GM21576 (cell line): ENCODE measurements around the gene GGA1.

Experiments used
- ATAC-seq: cut with Tn5 transposase; IDR thresholded peaks from one replicate; pipeline ENCODE4 v1.9.1; 2021; ENCODE audit warnings: mild to moderate bottlenecking, moderate library complexity; ENCODE audit not compliant: unreplicated experiment

The GGA1 gene

DNA sequence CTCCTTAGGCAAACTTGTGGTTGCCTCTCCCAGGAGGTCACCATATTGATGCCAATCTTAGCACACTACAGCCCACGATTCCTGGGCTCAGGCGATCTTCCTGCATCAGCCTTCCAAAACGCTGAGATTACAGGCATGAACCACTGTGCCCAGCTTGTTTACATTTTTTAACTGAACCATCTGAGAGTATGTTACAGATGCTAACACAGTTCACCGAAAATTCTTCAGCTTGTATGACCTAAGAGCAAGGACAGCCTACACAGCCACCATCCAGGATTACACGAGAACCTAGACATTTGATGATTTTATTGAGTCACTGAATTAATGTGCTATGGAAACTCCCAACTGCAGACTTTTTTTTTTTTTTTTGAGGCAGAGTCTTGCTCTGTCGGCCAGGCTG is 61.0 kb downstream of the GGA1 start:
- ATAC-seq, result no peak

DNA sequence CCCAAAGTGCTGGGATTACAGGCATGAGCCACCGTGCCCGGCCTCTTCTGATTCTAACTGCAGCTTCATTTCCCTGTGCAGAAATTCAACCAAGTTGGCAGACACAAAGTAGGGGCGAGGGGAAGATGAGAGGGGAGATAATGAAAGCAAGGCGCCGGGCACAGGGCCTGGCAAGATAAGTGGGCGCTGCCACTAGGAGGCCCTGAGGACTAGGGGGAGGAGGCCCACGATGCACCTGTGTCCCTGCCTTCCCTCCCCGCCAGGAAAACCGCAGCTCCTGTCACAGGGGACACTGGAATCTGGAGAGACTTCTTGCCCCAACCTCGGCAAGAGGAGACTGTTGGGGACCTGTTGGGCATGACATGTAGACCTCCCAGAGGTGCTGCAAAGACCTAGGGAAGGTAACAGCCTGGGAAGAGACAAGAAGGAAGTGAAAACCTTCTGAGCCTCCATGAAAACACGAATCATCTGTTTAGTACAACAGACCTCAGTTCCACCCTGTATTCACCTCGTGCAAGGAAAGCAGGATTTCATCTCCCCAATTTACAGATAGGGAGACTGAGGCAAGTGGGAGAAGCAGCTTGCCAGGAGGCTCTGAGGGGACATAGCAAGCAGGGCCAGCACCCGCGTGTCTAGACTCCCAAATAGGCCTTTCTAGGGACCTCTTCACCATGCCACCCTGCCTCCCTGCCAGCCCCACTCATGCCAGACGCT is 63.7 kb downstream of the GGA1 start:
- ATAC-seq, result no peak

DNA sequence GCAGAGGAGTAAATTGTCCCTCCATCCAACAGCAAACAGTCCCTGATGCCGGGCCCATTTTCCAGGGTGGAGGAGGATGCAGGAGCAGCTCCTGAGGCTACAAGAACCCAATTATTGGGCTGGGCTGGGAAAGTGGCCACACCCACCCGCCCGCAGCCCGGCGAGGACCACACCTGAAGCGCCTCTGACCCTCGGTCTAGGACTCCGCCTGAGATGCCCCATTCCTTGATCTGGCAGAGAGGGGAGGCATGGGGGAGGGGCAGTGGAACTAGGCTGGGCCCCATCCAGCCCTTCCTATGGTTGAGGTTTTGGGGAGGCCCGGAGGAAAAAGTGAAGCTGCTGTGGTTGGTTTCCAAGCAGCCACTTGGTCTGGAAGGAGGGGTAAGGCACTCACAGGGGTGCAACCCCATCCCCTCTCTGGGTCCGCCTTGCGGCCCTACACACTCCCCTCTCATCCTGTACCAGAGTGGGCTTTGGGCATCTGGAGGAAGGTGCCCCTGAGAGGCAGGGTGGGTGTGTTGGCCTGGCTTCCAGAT is 64.4 kb downstream of the GGA1 start:
- ATAC-seq, result no peak

DNA sequence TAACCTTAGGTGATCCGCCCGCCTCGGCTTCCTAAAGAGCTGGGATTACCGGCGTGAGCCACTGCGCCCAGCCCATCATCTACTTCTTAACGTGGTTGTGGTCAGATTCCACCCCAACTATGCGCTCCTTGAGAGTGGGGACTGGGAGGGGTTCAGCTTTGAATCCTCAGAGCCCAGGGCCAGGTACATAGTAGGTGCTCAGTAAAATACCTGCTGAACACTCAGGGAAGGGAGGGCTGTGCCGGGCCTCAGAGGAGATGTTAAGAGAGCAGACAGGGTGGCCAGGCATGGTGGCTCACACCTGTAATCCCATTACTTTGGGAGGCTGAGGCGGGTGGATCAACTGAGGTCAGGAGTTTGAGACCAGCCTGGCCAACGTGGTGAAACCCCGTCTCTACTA is 65.6 kb downstream of the GGA1 start:
- ATAC-seq, result no peak

DNA sequence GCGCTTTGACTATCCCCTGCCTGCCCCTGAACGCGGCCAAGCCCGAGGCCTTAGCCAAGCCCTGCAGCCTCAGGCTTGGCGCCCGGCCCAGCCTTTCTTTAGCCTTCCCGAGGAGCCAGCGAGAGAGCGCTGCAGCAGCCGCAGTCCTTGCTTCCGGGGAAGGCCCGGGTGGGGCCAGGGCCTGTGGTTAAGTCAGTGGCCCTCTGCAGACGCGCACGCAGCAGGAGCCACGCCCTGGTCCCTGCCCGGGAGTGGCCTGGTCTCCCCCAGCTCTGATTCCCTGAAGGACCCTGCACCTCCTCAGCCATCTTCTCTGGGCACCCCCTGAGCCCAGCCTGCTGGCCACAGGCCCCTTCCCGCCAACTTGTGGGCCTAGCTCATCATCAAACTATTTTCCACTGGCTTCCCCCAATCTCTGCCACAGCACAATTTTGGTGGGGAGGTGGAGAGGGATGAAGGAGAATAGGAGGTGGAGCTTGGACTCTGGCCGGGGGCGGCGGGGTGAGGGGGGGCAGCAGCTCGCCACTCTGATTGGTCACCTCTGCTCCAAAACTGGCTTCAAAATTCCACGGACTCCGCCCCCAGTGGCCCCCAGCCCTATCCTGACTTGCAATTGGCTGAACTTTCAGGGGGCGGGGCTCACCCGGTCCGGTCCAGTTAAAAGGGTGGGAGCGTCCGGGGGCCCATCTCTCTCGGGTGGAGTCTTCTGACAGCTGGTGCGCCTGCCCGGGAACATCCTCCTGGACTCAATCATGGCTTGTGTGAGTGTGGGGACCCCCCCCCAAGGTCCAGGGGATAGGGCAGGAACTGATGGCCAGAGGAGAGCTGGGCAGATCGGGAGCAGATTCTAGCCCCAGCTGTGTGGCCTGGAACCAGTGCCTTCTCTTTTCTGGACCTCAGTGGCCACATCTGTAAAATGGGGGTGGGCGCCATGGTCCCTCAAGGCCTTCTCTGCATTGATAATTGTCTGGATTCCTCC is 66.6 kb downstream of the GGA1 start, which contains the start of gene LGALS1:
Gene LGALS1, plus strand, starts transcription at position 686 of the 979 bp plus-strand sequence. Its CDS starts 67 bp downstream, at position 753.
- peak; percentile 52 for ATAC-seq

DNA sequence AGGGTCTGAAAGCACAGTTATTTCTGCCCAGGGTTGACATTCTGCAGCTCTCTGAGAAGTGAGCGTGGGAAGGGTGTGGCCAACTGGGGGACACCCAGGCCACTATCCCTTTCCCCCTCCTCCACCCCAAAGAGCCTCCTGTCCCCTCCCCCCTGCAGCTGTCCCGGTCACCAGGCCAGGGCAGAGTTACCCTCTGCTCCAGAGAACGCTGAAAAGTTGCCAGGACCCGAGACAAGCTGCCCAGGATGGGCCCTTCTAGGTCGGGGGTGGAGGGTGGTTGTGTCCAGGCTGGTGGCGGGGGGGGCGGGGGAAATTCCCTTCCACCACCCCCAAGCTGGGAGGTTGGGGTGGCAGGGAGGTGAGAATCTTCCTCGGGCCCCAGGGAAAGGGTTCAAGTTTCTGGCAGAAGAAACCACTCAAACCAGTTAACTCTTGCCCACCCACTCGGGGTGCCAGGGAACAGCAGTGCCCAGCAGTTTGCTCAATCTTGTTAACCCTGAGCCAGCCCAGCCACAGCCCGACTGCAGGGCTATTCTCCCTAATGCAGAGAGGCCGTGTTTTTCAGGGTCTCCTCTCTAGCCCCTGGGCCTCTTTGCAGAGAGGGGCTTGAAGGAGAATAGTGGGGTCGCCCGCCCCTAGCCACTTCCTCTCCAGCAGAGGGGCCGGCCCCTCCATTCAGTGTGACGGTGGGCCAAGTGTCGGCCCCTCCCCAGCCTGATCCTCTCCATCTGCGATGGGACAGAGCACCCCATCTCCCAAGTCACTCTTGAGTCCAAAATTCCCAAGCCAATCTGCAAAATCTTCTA is 67.5 kb downstream of the GGA1 start:
- no peak for ATAC-seq

DNA sequence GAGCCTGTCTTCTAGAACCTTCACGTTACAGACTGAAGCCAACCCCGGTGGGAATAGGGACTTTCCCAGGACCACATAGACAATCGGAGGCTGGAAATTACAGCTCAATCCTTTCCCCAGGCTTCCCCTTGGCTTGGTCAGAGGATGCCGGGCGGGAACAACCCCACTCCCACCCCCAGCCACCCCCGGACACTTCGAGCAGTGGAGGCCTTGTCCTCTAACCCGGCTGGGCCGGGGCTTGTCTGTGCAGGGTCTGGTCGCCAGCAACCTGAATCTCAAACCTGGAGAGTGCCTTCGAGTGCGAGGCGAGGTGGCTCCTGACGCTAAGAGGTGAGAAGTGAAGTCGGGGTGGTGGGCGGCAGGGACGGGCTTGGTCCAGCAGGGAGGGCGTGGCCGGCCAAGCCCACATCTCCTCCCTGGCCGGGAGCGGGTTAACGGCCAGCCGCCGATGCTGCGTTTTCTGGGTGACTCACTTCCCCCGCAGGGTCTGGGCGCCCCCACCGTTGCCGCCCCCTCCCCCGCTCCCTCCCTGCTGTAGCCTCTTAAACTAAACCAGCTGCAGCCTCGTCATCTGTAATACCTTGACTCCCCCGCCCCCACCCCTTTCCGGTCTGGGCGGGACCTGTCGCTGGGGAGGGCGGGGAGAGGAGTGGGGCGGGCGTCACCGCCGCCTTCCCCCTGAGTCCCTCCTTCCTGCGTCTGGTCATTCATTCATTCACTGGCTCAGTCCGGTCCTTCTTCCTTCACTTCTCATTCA is 68.3 kb downstream of the GGA1 start:
- peak; percentile 34 for ATAC-seq

DNA sequence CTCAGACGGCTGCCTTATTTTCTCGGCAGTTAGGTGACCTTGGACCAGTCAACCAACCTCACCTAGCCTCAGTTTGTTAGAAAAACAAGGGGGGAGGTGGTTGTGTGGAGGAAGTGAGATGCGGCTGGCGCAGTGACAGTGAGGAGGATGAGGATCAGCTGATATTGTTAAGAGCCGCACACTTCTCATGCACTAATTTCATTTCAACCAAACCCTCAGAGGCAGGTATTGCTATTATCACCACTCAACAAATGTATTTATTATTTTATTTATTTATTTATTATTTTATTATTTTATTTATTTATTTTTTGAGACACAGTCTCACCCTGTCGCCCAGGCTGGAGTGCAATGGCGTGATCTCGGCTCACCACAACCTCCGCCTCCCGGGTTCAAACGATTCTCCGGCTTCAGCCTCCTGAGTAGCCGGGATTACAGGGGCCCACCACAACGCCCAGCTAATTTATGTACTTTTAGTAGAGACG is 68.9 kb downstream of the GGA1 start:
- ATAC-seq, result no peak

DNA sequence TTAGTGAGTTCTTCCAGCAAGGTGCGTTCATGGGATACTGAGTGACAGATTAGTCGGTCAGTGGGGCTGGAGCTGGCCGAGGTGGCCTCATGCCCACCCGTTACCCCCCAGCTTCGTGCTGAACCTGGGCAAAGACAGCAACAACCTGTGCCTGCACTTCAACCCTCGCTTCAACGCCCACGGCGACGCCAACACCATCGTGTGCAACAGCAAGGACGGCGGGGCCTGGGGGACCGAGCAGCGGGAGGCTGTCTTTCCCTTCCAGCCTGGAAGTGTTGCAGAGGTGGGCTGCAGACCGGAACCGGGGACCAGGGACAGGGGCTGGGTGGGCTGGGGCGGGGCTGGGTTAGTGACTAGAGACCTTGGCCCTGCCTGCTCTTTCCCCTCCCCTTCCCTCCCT is 69.7 kb downstream of the GGA1 start:
- no peak for ATAC-seq

DNA sequence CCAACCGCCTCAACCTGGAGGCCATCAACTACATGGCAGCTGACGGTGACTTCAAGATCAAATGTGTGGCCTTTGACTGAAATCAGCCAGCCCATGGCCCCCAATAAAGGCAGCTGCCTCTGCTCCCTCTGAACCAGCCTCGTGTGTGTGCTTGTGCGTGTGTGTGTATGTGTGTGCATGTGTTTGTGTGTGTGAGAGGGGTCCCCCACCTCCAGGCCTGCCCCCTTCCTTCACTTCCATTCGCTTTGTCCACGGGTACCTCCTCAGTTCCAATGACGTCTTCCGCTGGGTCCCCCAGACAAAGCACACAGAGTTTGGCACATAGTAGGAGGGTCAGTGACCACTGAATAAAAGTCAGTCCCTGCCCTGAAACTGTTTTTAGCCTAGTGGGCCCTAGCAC is 71.0 kb downstream of the GGA1 start:
- no peak for ATAC-seq

DNA sequence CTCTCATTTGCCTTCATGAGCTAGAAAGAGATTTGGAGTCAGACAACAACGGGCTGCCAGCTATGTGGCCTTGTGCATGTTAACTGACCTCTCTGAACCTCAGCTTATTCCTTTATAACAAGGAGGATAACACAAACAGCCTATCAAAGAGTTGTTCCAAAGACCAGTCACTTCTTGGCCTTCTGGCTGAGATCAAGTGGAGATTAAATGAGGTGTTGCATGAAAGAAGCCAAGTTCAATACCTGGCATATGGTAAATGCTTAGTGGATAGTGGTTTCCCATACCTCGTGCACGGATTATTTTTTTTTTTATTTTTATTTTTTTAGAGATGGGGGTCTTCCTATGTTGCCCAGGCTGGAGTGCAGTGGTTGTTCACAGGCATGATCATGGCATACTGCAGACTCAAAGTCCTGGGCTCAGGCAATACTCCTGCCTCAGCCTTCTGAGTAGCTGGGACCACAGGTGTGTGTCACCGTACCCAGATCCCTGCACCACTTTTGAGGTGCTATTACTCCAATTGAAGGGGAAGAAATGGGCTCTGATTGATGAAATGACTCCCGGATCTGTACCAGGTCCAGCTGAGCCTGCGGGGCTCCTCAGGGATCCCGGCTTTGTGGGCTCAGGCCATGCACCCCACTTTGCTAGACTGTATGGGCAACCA is 71.7 kb downstream of the GGA1 start:
- ATAC-seq, result no peak

DNA sequence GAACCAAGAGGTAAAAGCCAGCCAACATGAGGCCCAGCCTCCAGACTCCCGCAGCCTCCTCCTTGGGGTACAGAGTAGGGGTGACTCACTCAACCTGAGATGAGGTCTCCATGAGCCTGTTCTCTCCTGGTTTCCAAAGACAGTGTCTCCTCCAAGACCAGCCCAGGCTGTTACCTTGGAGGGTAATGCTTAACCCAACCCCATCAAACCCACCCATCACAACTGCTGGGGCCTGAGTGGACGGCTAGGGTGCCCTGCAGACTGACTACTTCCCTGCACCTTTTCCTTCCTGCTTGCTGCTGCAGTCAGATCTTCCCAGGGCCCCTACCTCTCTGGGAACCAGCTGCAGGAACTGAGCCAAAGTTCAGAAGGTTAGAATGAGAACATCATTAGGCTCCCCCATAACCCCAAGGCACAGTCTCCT is 72.4 kb downstream of the GGA1 start:
- no peak for ATAC-seq

DNA sequence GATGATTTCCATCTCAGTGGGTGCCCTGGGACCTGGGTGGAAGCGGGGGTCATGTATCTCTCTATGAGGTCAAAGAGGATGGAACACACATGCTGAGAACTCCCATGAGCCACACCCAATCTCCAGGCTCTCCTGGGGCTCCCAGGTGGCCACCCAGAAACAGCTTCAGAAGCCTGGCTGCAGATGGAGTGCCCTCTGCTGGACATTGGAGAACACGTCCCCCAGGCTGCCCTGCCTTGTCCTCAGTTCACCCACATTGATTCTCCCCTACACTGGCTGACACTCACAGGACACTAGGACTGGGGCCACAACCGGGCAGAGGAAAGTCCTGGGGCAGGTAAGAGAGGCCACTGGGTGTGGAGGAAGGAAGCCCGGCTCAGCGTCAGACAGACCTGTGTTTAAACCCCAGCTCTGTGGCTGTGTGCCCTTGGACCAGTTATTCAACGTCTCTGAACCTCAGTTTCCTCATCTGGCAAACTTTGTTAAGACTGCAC is 73.0 kb downstream of the GGA1 start:
- no peak for ATAC-seq
